AG10803 (cell line): Measurements from ENCODE around the gene TMEM217.
"Not testable (repeated sequence)": the region's sequence is repeated elsewhere in the genome, so short reads cannot be mapped to it uniquely, and the experiment has no call there.

Experiments
- DNase-seq: peaks from one replicate; pipeline ENCODE4 v3.0.0; 2010; ENCODE audit warnings: low read depth
- H3K4me3 ChIP-seq: 2 replicates; pipeline ENCODE4 v1.5.1; 2011; ENCODE audit warnings: mild to moderate bottlenecking, low read length, control low read depth
- CTCF ChIP-seq: conservative IDR thresholded peaks from 2 replicates; pipeline ENCODE4 v1.5.1; 2011; ENCODE audit warnings: mild to moderate bottlenecking, low read length, control low read depth, inconsistent platforms

Gene TMEM217

GRCh38 chr6:37257634-37258404 lies at the start of gene TMEM217, which contains the start of gene TBC1D22B:
Gene TMEM217, minus strand, starts transcription at chr6:37258144. Its CDS starts 39,114 bp downstream, at chr6:37219030.
Gene TBC1D22B, plus strand, starts transcription at chr6:37257772. Its CDS starts 146 bp downstream, at chr6:37257918.
- no peak for TF ChIP-seq CTCF
- DNase-seq, result peak; percentile 90
- peak within 1 kb of the TSS; percentile 96 for H3K4me3 ChIP-seq

- DNase-seq, result not testable (repeated sequence)
Observed at GRCh38 chr6:37307484-37307883, 49.5 kb upstream of the TMEM217 start.

GRCh38 chr6:37306624-37307222 lies 48.8 kb upstream of the TMEM217 start:
- DNase-seq, result no peak
- TF ChIP-seq CTCF, result no peak

More at GRCh38 chr6:37307484-37307883, 49.5 kb upstream of the TMEM217 start:
- H3K4me3 ChIP-seq, result not testable (repeated sequence)

GRCh38 chr6:37305841-37306425 lies 48.0 kb upstream of the TMEM217 start:
- no peak for TF ChIP-seq CTCF
- no peak overlapping the region for H3K4me3 ChIP-seq
- DNase-seq, result no peak

More at GRCh38 chr6:37306624-37307222, 48.8 kb upstream of the TMEM217 start:
- no peak overlapping the region for H3K4me3 ChIP-seq

- no peak for DNase-seq
Observed at GRCh38 chr6:37304766-37305165, 46.8 kb upstream of the TMEM217 start.

GRCh38 chr6:37303891-37304503 lies 46.1 kb upstream of the TMEM217 start:
- DNase-seq, result peak; percentile 54
- H3K4me3 ChIP-seq, result no peak overlapping the region
- TF ChIP-seq CTCF, result peak; percentile 75

More at GRCh38 chr6:37304766-37305165, 46.8 kb upstream of the TMEM217 start:
- no peak for TF ChIP-seq CTCF
- H3K4me3 ChIP-seq, result no peak overlapping the region

GRCh38 chr6:37303091-37303660 lies 45.2 kb upstream of the TMEM217 start:
- no peak for TF ChIP-seq CTCF
- H3K4me3 ChIP-seq, result no peak overlapping the region
- no peak for DNase-seq
